HepG2 (cell line): ENCODE results near the gene SLC39A8. TPM values are rescaled to one million over a fixed set of nuclear protein-coding genes. Genes with fewer than 3 reads are reported as not detected.

Source experiments
- ATAC-seq: fragments of 200-7000 bp; cut with Tn5 transposase; 3 replicates; pipeline ENCODE4 v1.9.1; 2020; ENCODE audit warnings: mild to moderate bottlenecking, moderate library complexity
- BruUV-seq: library from RNA; stranded (reverse); fragments of 400-500 nt; replicated peaks from 2 replicates; lab custom pipeline; 2021; lab: Mats Ljungman, UMichigan
- CTCF ChIA-PET: fragments of 300-600 bp; formaldehyde crosslinking; extraction: SDS; loops from one replicate; lab custom pipeline; 2021; ENCODE audit warnings: low total read pairs, inconsistent platforms, low intra/inter-chr PET ratio; lab: Yijun Ruan, JAX
- POLR2A ChIA-PET: fragments of 350-600 bp; sonication (Branson Sonifier 250); formaldehyde crosslinking; loops from one replicate; lab custom pipeline; 2020; ENCODE audit warnings: antibody characterized with exemption, inconsistent platforms; lab: Yijun Ruan, JAX
- DNase-seq: peaks from one replicate; pipeline ENCODE4 v3.0.0-alpha.2; 2015; ENCODE audit warnings: low spot score
- FAIRE-seq: peaks from 3 replicates; lab custom pipeline; 2011; peaks lifted over from hg19 to GRCh38; lab: Jason Lieb, UNC
- H2AFZ ChIP-seq: one replicate; pipeline ENCODE4 v1.6.1; 2011; ENCODE audit warnings: low read length, inconsistent platforms
- H3K27ac ChIP-seq: fragments of 300-600 bp; 3 replicates; pipeline ENCODE4 v1.8.0; 2011; ENCODE audit warnings: mixed run types, mild to moderate bottlenecking, mixed read lengths, low read length, inconsistent platforms; ENCODE audit not compliant: insufficient read depth; ENCODE audit errors: extremely low read length
- H3K27me3 ChIP-seq, 2 experiments: fragments of 200-600 bp in 1 of 2; 2 replicates in 1 of 2; 3 replicates in 1 of 2; pipeline versions ENCODE4 v1.6.0 to v1.8.0; 2011; ENCODE audit warnings: low read length in 2 of 2, mild to moderate bottlenecking in 2 of 2, moderate library complexity in 2 of 2, inconsistent platforms in 1 of 2; ENCODE audit not compliant: insufficient read depth in 2 of 2, control insufficient read depth in 1 of 2
- H3K36me3 ChIP-seq, 2 experiments: fragments of 200-600 bp in 1 of 2; replicated peaks in 1 of 2; 2 replicates in 1 of 2; 3 replicates in 1 of 2; pipeline versions ENCODE4 v1.5.1 to v1.8.0; 2011; ENCODE audit warnings: low read length in 2 of 2, inconsistent platforms in 1 of 2; ENCODE audit not compliant: insufficient read depth in 2 of 2, control insufficient read depth in 1 of 2
- H3K4me1 ChIP-seq: 2 replicates; pipeline ENCODE4 v1.5.1; 2012; ENCODE audit warnings: low read length, inconsistent platforms; ENCODE audit not compliant: insufficient read depth
- H3K4me2 ChIP-seq: 2 replicates; pipeline ENCODE4 v1.6.0; 2011; ENCODE audit warnings: low read depth, low read length, inconsistent platforms
- H3K4me3 ChIP-seq, 3 experiments: fragments of 200-600 bp in 1 of 3; sonication (generic), shearing (Covaris generic) in 1 of 3; replicated peaks in 1 of 3; 2 replicates each; pipeline ENCODE4 v1.5.1; 2011 to 2016; ENCODE audit warnings: low read length in 3 of 3, inconsistent platforms in 2 of 3, low read depth in 2 of 3, mild to moderate bottlenecking in 2 of 3, control low read depth in 1 of 3, mixed read lengths in 1 of 3; ENCODE audit not compliant: insufficient read depth in 1 of 3
- H3K79me2 ChIP-seq: one replicate; pipeline ENCODE4 v1.6.1; 2011; ENCODE audit warnings: low read length, inconsistent platforms; ENCODE audit not compliant: insufficient read depth
- H3K9ac ChIP-seq: 2 replicates; pipeline ENCODE4 v1.6.0; 2011; ENCODE audit warnings: mild to moderate bottlenecking, low read depth, low read length, inconsistent platforms; ENCODE audit not compliant: insufficient read depth
- H3K9me3 ChIP-seq: 2 replicates; pipeline ENCODE4 v1.5.1; 2012; ENCODE audit warnings: mild to moderate bottlenecking, low read length
- H4K20me1 ChIP-seq: 2 replicates; pipeline ENCODE4 v1.6.0; 2011; ENCODE audit warnings: inconsistent platforms, mild to moderate bottlenecking, low read length, moderate library complexity; ENCODE audit not compliant: insufficient read depth
- CERS6 ChIP-seq: sonication (generic); formaldehyde crosslinking; IDR thresholded peaks from 2 replicates; pipeline ENCODE4 v1.5.0; 2020; ENCODE audit warnings: missing genetic modification reagents
- FLYWCH1 ChIP-seq: sonication (generic); formaldehyde crosslinking; IDR thresholded peaks from 2 replicates; pipeline ENCODE4 v1.8.1; 2023; ENCODE audit warnings: mild to moderate bottlenecking, missing genetic modification reagents
- HNRNPH1 ChIP-seq: fragments of 200-400 bp; formaldehyde crosslinking; optimal IDR thresholded peaks from 2 replicates; pipeline ENCODE3; 2017; ENCODE audit warnings: mild to moderate bottlenecking, low read depth, low read length
- HOXA3 ChIP-seq: sonication (generic); formaldehyde crosslinking; IDR thresholded peaks from 2 replicates; pipeline ENCODE4 v1.5.0; 2020; ENCODE audit warnings: missing genetic modification reagents
- KLF16 ChIP-seq, 2 experiments: sonication (generic) in 1 of 2; formaldehyde crosslinking in 1 of 2; IDR thresholded peaks; 2 replicates each; pipeline versions ENCODE4 v1.6.1 to v1.8.0; 2016 to 2023; ENCODE audit warnings: missing genetic modification reagents in 2 of 2, missing compliant biosample characterization in 1 of 2
- MAFK ChIP-seq, 2 experiments: IDR thresholded peaks in 1 of 2; conservative IDR thresholded peaks in 1 of 2; 2 replicates each; pipeline ENCODE4 v1.6.1; 2011; ENCODE audit warnings: improper control_type of control experiment in 2 of 2, low read length in 2 of 2
- NKX3-1 ChIP-seq: sonication (generic); formaldehyde crosslinking; IDR thresholded peaks from 2 replicates; pipeline ENCODE4 v1.5.0; 2020; ENCODE audit warnings: missing genetic modification reagents
- PHB2 ChIP-seq: fragments of 450-650 bp; IDR thresholded peaks from 2 replicates; pipeline ENCODE4 v1.6.1; 2018; ENCODE audit not compliant: partially characterized antibody
- PHF5A ChIP-seq: IDR thresholded peaks from one replicate; pipeline ENCODE4 v1.6.1; 2018; ENCODE audit warnings: low read depth, missing genetic modification reagents; ENCODE audit not compliant: unreplicated experiment
- STAT5B ChIP-seq: sonication (generic); formaldehyde crosslinking; IDR thresholded peaks from 2 replicates; pipeline ENCODE4 v1.4.0; 2020; ENCODE audit warnings: missing genetic modification reagents
- TARDBP ChIP-seq: sonication (generic); formaldehyde crosslinking; IDR thresholded peaks from 2 replicates; pipeline ENCODE4 v1.8.0; 2022; ENCODE audit warnings: mild to moderate bottlenecking, missing genetic modification reagents
- ZNF564 ChIP-seq: sonication (generic); formaldehyde crosslinking; IDR thresholded peaks from 2 replicates; pipeline ENCODE4 v1.8.1; 2023; ENCODE audit warnings: mild to moderate bottlenecking, missing genetic modification reagents
- ZNF616 ChIP-seq: sonication (generic); formaldehyde crosslinking; IDR thresholded peaks from 2 replicates; pipeline ENCODE4 v1.5.0; 2020; ENCODE audit warnings: low read depth, mild to moderate bottlenecking, missing genetic modification reagents
- ZNF629 ChIP-seq: sonication (generic); formaldehyde crosslinking; conservative IDR thresholded peaks from 2 replicates; pipeline ENCODE4 v1.5.0; 2020; ENCODE audit warnings: missing genetic modification reagents
- ZSCAN12 ChIP-seq: sonication (generic); formaldehyde crosslinking; IDR thresholded peaks from 2 replicates; pipeline ENCODE4 v1.9.0; 2021; ENCODE audit warnings: mild to moderate bottlenecking, missing genetic modification reagents
- WGBS: methylation state at CpG from one replicate; pipeline ENCODE4 v1.1.6; 2017; ENCODE audit warnings: low lambda C conversion rate; 5-methylcytosine and 5-hydroxymethylcytosine counted together
- in situ Hi-C: cut with HindIII; loops from 2 replicates; pipeline ENCODE4 v1.10.0; 2017; ENCODE audit warnings: low pct_unique_long_range_greater_than_20kb; ENCODE audit not compliant: extremely low pct_ligation_motif_present
- intact Hi-C: fragments of 100-400 bp; cut with micrococcal nuclease; formaldehyde crosslinking; loops from one replicate; pipeline ENCODE4 v1.10.0; 2022; ENCODE audit not compliant: unreplicated experiment
- polyA plus RNA-seq, 8 experiments: library from polyadenylated mRNA; depleted of rRNA in 3 of 8; stranded (reverse) in 7 of 8; unstranded in 1 of 8; fragments of >200 nt; fragmentation: Illumina TruSeq in 4 of 8; extraction: Trizol in 4 of 8; gene quantifications; 2 replicates each; pipeline versions ENCODE4 v1.2.1 to v1.2.3, GENCODE V29; 2011 to 2016; ENCODE audit warnings: low read depth in 4 of 8, missing spikeins in 1 of 8, mixed read lengths in 1 of 8; ENCODE audit not compliant: insufficient read depth in 1 of 8
- total RNA-seq, 5 experiments: library from RNA; depleted of rRNA; stranded (reverse); fragments of >200 nt; fragmentation: Illumina TruSeq; extraction: Trizol; gene quantifications; 2 replicates each; pipeline ENCODE4 v1.2.3, GENCODE V29; 2016; ENCODE audit warnings: low read depth in 1 of 5
- TF ChIP-seq, protein P1 (sequence below): sonication (generic); formaldehyde crosslinking; IDR thresholded peaks from 2 replicates; pipeline ENCODE4 v1.8.0; 2023; ENCODE audit warnings: mild to moderate bottlenecking, missing genetic modification reagents
- TF ChIP-seq, protein P2 (sequence below): sonication (generic); formaldehyde crosslinking; IDR thresholded peaks from 2 replicates; pipeline ENCODE4 v1.5.0; 2020; ENCODE audit warnings: mild to moderate bottlenecking, missing genetic modification reagents
- TF ChIP-seq, protein P3 (sequence below): sonication (generic); formaldehyde crosslinking; IDR thresholded peaks from 2 replicates; pipeline ENCODE4 v1.8.0; 2022; ENCODE audit warnings: missing genetic modification reagents, mild to moderate bottlenecking, moderate library complexity, borderline replicate concordance

SLC39A8 gene
- total and polyA plus RNA-seq, 2 of the 13 experiments (the other 11 are each of a cell fraction or from before 2014, with no cell fraction given), result 0.22 to 0.38 TPM

DNA sequence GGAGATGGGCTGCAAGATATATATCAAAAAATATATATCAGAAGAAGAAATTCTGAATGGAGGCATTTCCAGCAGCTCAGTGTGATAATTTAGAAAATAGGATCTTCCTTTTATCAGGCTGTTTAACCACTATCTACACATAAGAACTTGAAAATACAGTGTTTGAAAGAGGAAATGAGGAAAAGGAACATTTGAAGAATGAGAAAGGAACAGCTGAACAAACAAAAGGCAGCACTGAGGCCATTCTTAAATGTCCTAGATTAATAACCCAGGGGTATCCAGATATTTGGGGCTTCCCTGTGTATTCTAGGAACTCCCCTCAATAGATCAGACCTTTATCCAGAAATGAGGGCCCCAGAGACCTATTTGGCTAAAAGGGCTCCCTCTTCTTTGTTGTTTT, 4.1 kb downstream of the SLC39A8 start (continued):
- TF ChIP-seq ZNF629 (CRISPR knock-in tag), result no peak

GRCh38 chr4:102339018-102339417, 6.3 kb downstream of the SLC39A8 start:
- H2AFZ ChIP-seq, result no peak overlapping the region
- ChIA-PET POLR2A (no interaction called here), CTCF (no interaction called here)
- intact Hi-C loops (no loop called here), in situ Hi-C loops (no loop called here)
- H3K4me3 ChIP-seq, result no peak overlapping the region
- no peaks in the 10 kb centered on the region for H3K9me3 ChIP-seq
- H3K27ac ChIP-seq, result no peak overlapping the region
- peaks cover 3% of the 10 kb centered on the region for H3K4me1 ChIP-seq
- no TSS peak for BruUV-seq
- ATAC-seq, result no peak
- no peak overlapping the region for H3K9ac ChIP-seq
- TF ChIP-seq STAT5B (no peak), PHB2 (no peak), ZSCAN12 (no peak), TARDBP (CRISPR knock-in tag) (no peak), ZNF616 (CRISPR knock-in tag) (no peak), CERS6 (no peak), HNRNPH1 (no peak), PHF5A (CRISPR knock-in tag) (no peak), FLYWCH1 (CRISPR knock-in tag) (no peak), NKX3-1 (no peak), KLF16 (CRISPR knock-in tag; IDR thresholded peaks at IDR 0.05) (no peak), ZNF564 (CRISPR knock-in tag) (no peak), HOXA3 (CRISPR knock-in tag) (no peak), MAFK (conservative IDR thresholded peaks at IDR 0.05 in 1 of 2, IDR thresholded peaks at IDR 0.05 in 1 of 2; ENCODE audit: low read length in 2 of 2) (no peak)
- TF ChIP-seq, protein P1, sequence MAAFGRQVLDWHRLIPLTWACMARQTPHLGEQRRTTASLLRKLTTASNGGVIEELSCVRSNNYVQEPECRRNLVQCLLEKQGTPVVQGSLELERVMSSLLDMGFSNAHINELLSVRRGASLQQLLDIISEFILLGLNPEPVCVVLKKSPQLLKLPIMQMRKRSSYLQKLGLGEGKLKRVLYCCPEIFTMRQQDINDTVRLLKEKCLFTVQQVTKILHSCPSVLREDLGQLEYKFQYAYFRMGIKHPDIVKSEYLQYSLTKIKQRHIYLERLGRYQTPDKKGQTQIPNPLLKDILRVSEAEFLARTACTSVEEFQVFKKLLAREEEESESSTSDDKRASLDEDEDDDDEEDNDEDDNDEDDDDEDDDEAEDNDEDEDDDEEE, result no peak
- TF ChIP-seq, protein P2, sequence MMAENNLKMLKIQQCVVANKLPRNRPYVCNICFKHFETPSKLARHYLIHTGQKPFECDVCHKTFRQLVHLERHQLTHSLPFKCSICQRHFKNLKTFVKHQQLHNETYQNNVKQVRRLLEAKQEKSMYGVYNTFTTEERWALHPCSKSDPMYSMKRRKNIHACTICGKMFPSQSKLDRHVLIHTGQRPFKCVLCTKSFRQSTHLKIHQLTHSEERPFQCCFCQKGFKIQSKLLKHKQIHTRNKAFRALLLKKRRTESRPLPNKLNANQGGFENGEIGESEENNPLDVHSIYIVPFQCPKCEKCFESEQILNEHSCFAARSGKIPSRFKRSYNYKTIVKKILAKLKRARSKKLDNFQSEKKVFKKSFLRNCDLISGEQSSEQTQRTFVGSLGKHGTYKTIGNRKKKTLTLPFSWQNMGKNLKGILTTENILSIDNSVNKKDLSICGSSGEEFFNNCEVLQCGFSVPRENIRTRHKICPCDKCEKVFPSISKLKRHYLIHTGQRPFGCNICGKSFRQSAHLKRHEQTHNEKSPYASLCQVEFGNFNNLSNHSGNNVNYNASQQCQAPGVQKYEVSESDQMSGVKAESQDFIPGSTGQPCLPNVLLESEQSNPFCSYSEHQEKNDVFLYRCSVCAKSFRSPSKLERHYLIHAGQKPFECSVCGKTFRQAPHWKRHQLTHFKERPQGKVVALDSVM (CRISPR knock-in tag), result no peak
- TF ChIP-seq, protein P3, sequence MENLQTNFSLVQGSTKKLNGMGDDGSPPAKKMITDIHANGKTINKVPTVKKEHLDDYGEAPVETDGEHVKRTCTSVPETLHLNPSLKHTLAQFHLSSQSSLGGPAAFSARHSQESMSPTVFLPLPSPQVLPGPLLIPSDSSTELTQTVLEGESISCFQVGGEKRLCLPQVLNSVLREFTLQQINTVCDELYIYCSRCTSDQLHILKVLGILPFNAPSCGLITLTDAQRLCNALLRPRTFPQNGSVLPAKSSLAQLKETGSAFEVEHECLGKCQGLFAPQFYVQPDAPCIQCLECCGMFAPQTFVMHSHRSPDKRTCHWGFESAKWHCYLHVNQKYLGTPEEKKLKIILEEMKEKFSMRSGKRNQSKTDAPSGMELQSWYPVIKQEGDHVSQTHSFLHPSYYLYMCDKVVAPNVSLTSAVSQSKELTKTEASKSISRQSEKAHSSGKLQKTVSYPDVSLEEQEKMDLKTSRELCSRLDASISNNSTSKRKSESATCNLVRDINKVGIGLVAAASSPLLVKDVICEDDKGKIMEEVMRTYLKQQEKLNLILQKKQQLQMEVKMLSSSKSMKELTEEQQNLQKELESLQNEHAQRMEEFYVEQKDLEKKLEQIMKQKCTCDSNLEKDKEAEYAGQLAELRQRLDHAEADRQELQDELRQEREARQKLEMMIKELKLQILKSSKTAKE, result no peak
- H3K27me3 ChIP-seq, result peaks cover under 1 to 15% of the 10 kb centered on the region in 2 experiments; a peak in 4 of 5 replicates
- no peaks in the 10 kb centered on the region for H4K20me1 ChIP-seq
- no peak for DNase-seq
- 0% methylated on average over 1 of the region's 1 CpG for WGBS
- no peaks in the 10 kb centered on the region for H3K79me2 ChIP-seq
- no peak overlapping the region for H3K4me2 ChIP-seq
- no peaks in the 10 kb centered on the region for H3K36me3 ChIP-seq
- FAIRE-seq, result no peak
